A673 (cell line): ENCODE results near the gene CCDC134. TPM values are rescaled to one million over a fixed set of nuclear protein-coding genes. Genes with fewer than 3 reads are reported as not detected.
"Not testable (repeated sequence)": the region's sequence is repeated elsewhere in the genome, so short reads cannot be mapped to it uniquely, and the experiment has no call there.

Experiments
- BruUV-seq: library from RNA; stranded (reverse); fragments of 400-500 nt; replicated peaks from 2 replicates; lab custom pipeline; 2021; lab: Mats Ljungman, UMichigan
- CTCF ChIA-PET: fragments of 300-600 bp; sonication (Branson Sonifier 250); formaldehyde crosslinking; loops from one replicate; lab custom pipeline; 2022; ENCODE audit warnings: antibody characterized with exemption; lab: Charles Lee
- POLR2A ChIA-PET: fragments of 300-600 bp; sonication (Branson Sonifier 250); formaldehyde crosslinking; loops from one replicate; lab custom pipeline; 2022; ENCODE audit warnings: antibody characterized with exemption; ENCODE audit not compliant: low non-redundant PET; lab: Charles Lee
- DNase-seq: peaks from one replicate; pipeline ENCODE4 v3.0.0-alpha.2; 2015; ENCODE audit warnings: low spot score
- H3K27ac ChIP-seq: fragments of 200-600 bp; sonication (generic); 2 replicates; pipeline ENCODE4 v1.5.1; 2016; ENCODE audit warnings: mixed run types, low read depth, mild to moderate bottlenecking, mixed read lengths, antibody characterized with exemption, low read length; ENCODE audit not compliant: poor library complexity, severe bottlenecking
- H3K27me3 ChIP-seq: fragments of 200-600 bp; sonication (generic); replicated peaks from 2 replicates; pipeline ENCODE4 v1.6.1; 2017; ENCODE audit warnings: mixed run types, low read depth, mild to moderate bottlenecking, mixed read lengths, antibody characterized with exemption, low read length; ENCODE audit not compliant: insufficient read depth, poor library complexity
- H3K36me3 ChIP-seq: fragments of 200-600 bp; sonication (generic); 2 replicates; pipeline ENCODE4 v1.6.1; 2016; ENCODE audit warnings: mixed run types, mild to moderate bottlenecking, mixed read lengths, antibody characterized with exemption, low read length; ENCODE audit not compliant: insufficient read depth, poor library complexity, severe bottlenecking
- H3K4me1 ChIP-seq: fragments of 200-600 bp; sonication (generic); 2 replicates; pipeline ENCODE4 v1.6.1; 2017; ENCODE audit warnings: mixed run types, mild to moderate bottlenecking, mixed read lengths, antibody characterized with exemption, low read length; ENCODE audit not compliant: insufficient read depth, poor library complexity, severe bottlenecking
- H3K4me3 ChIP-seq: fragments of 200-600 bp; sonication (generic); 2 replicates; pipeline ENCODE4 v1.5.1; 2016; ENCODE audit warnings: low read depth, mixed run types, mild to moderate bottlenecking, mixed read lengths, low read length; ENCODE audit not compliant: poor library complexity, severe bottlenecking
- H3K9me3 ChIP-seq: fragments of 200-600 bp; sonication (generic); 2 replicates; pipeline ENCODE4 v1.6.1; 2016; ENCODE audit warnings: mixed run types, low read depth, mild to moderate bottlenecking, mixed read lengths, antibody characterized with exemption, low read length; ENCODE audit not compliant: poor library complexity, severe bottlenecking
- EZH2 ChIP-seq: fragments of 200-600 bp; sonication (generic); IDR thresholded peaks from 2 replicates; pipeline ENCODE4 v1.6.1; 2017; ENCODE audit warnings: borderline replicate concordance, low read depth, mild to moderate bottlenecking, mixed read lengths, antibody characterized with exemption, low read length; ENCODE audit not compliant: poor library complexity, severe bottlenecking
- intact Hi-C: fragments of 100-400 bp; cut with micrococcal nuclease; formaldehyde crosslinking; loops from one replicate; pipeline ENCODE4 v1.10.0; 2022; ENCODE audit not compliant: unreplicated experiment
- total RNA-seq: library from RNA; stranded (reverse); gene quantifications from 2 replicates; pipeline ENCODE4 v1.2.3, GENCODE V29; 2021
- TF ChIP-seq, protein P1 (sequence below): fragments of 300-800, 200-600 bp; sonication (generic); conservative IDR thresholded peaks from 2 replicates; pipeline ENCODE4 v1.5.1; 2017; ENCODE audit warnings: low read depth, mild to moderate bottlenecking, antibody characterized with exemption, low read length, moderate library complexity, mixed read lengths

Gene CCDC134
- total RNA-seq, 1 experiment from 2014 or later, result 27.4 TPM

- CTCF ChIA-PET, result no interaction called here
- POLR2A ChIA-PET, result no interaction called here
- H3K4me3 ChIP-seq, result peak overlapping the region; percentile 76
- DNase-seq, result no peak
- BruUV-seq, result TSS peak; percentile 58
- peaks cover 8% of the 10 kb centered on the region for H3K9me3 ChIP-seq
- peak overlapping the region; percentile 99 for H3K27ac ChIP-seq
- peaks cover 23% of the 10 kb centered on the region for H3K4me1 ChIP-seq
- TF ChIP-seq EZH2, result no peak
- TF ChIP-seq, protein P1, sequence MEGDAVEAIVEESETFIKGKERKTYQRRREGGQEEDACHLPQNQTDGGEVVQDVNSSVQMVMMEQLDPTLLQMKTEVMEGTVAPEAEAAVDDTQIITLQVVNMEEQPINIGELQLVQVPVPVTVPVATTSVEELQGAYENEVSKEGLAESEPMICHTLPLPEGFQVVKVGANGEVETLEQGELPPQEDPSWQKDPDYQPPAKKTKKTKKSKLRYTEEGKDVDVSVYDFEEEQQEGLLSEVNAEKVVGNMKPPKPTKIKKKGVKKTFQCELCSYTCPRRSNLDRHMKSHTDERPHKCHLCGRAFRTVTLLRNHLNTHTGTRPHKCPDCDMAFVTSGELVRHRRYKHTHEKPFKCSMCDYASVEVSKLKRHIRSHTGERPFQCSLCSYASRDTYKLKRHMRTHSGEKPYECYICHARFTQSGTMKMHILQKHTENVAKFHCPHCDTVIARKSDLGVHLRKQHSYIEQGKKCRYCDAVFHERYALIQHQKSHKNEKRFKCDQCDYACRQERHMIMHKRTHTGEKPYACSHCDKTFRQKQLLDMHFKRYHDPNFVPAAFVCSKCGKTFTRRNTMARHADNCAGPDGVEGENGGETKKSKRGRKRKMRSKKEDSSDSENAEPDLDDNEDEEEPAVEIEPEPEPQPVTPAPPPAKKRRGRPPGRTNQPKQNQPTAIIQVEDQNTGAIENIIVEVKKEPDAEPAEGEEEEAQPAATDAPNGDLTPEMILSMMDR, result no peak
- no peaks in the 10 kb centered on the region for H3K27me3 ChIP-seq
- peaks cover 48% of the 10 kb centered on the region for H3K36me3 ChIP-seq
- intact Hi-C loops, result no loop called here
These were observed 33.8 kb downstream of the CCDC134 start for GRCh38 chr22:41834005-41834944.

GRCh38 chr22:41835462-41835861 is 35.0 kb downstream of the CCDC134 start:
- POLR2A ChIA-PET, result interaction anchor here (0.6 kb wide), 1 partner anchor 1063 kb away, joined by 20 read pairs; no protein-coding TSS in a partner anchor
- H3K9me3 ChIP-seq, CTCF ChIA-PET: not testable (repeated sequence)

DNA sequence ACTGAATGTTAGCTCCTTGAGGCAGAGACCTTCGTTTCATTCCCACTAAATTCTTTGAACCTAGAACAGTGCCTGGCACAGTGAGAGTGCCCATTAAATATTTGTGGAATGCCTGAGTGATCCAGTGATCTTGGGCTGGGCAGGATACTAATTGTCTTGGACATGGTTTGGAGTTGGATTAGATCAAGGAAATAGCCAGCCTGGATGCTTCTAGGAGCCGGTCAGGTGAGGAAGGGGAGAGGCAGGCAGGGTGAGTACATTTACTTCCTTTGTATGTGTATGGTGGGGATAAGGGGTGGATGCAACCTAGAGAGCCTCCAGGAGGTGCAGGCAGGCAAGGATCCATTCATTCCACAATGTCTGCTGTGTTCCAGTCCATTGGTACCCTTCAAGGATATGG is 36.1 kb downstream of the CCDC134 start:
- Histone ChIP-seq H3K4me3 (no peak overlapping the region), H3K9me3 (peaks cover 5% of the 10 kb centered on the region), H3K27me3 (no peaks in the 10 kb centered on the region), H3K36me3 (peaks cover 63% of the 10 kb centered on the region), H3K4me1 (peaks cover 23% of the 10 kb centered on the region), H3K27ac (peak overlapping the region; percentile 65)
- BruUV-seq, result no TSS peak
- CTCF ChIA-PET, result no interaction called here
- POLR2A ChIA-PET, result interaction anchor here (0.6 kb wide), 1 partner anchor 90 kb away, joined by 4 read pairs; the partner anchor contains the start of gene TNFRSF13C
- no peak for TF ChIP-seq EZH2
- TF ChIP-seq, protein P1, result no peak
- intact Hi-C loops, result no loop called here
- no peak for DNase-seq

More at GRCh38 chr22:41835462-41835861, 35.0 kb downstream of the CCDC134 start:
- DNase-seq, H3K27me3 ChIP-seq, H3K4me3 ChIP-seq, intact Hi-C loops, BruUV-seq: not testable (repeated sequence)
- H3K36me3 ChIP-seq, result peaks cover 57% of the 10 kb centered on the region
- peak overlapping the region; percentile 65 for H3K27ac ChIP-seq
- H3K4me1 ChIP-seq, result peaks cover 23% of the 10 kb centered on the region
